ENCODE data around the gene PFKFB3.
"Not testable (repeated sequence)": the region's sequence is repeated elsewhere in the genome, so short reads cannot be mapped to it uniquely, and the experiment has no call there.

The PFKFB3 gene

DNA sequence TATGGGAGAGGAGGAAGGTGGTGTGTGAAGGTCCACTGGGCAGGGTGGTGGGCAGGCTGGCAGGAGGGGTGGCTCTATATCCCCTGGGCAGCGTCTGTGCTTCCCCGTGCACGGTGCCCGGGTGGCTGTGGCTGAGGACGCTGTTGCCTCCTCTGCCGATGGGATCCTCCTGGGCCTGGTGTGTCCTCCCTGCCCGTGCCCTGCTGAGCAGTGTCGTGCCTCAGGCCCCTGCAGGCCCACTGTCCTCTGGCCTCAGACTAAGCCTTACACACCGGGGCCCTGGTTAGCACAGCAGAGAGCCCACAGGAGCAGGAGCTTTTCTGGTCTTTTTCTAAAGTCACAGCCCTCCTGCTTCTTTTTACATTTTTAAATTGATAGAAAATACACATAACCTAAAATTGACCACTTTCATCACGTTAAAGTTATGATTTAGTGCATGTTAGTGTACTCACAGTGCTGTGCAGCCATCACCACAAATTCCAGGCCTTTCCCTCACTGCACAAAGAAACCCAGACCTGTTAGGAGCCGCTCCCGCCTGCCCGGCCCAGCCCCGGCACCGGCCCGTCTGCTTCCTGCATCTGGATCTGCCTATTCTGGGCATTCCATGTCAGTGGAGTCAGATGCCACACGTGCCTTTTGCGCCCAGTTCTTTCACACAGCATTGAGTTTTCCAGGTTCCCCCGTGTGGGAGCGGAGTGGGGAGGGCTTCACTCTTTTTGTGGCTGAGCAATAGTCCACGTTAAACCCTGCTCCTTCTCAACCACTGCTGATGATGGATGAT, 19.4 kb downstream of the PFKFB3 start:
- DNase-seq: no peak

DNA sequence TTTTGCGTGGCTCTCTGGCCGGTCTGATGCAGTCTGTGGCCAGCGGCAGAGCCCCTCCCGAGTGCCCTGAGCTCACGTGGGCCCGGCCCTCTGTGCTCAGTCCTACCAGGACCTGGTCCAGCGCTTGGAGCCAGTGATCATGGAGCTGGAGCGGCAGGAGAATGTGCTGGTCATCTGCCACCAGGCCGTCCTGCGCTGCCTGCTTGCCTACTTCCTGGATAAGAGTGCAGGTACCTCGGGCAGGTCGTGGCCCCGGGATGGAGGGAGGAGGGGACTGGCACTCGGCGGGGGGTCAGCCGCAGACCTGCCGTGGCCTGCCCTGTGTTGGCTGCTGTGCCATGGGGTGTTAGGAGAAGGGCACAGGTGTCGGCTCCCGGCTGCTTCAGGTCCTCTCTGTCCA, 20.0 kb downstream of the PFKFB3 start:
- no peak for DNase-seq

DNA sequence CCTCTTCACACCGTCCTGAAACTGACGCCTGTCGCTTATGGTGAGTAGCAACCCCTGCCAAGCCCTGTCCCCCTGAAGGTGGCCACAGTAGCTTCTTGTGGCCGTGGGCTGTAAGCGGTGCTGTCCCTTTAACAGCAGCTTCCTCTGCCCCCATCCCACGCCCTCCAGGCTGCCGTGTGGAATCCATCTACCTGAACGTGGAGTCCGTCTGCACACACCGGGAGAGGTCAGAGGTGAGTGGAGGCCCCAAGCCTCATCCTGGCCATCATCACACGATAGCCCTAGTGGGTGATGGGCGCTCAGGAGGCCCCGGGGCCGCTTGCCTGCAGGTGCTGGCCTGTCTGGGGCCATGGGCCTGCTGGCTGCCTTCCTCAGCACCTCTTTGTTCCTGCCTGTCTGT, 21.2 kb downstream of the PFKFB3 start:
- no peak for DNase-seq

DNA sequence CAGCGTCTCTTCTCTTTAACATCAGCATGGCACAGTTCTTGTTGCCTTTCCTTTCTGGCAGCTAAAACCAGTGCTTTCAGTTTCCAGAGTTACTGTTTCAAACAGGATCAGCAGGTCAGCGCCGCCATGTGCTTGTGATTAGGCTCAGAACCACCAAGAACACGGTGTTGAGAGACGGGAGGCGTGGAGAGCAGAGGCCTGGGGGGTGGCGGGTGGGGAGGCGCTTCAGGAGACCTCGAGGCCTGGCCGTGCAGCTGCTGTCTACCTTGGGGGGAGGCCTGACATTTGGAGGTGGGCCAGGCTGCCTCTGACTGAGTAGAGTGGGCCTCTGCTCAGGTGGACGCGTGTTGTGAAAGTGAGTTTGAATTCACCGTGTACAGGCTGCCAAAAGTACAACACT, 22.0 kb downstream of the PFKFB3 start:
- DNase-seq: no peak

DNA sequence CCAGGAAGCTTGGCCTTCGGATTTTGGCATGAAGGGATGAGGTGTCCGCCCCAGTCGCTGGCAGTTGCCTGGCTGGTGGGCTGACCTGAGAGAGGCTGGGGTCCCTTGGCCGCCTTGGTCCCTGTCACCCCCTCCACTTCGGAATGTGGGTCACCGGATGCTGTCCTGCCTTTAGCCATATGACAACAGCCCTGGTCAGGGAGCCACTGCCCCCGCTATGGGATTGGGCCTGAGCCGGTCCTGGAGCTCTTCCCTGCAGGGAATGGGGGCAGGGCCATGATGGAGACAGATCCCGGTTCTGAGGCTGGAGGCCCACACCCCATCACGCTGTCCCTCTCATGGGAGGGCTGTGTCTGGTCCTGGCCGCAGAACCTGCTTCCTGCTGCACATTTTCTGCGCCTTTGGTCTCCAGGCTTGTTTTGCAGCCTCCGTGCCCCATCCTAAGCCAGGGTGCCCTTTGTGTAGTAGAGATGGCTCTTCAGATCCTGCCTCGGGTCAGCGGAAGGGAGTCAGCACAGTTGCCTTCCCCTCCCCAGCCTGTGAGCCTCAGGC, 22.6 kb downstream of the PFKFB3 start:
- DNase-seq: no peak

DNA sequence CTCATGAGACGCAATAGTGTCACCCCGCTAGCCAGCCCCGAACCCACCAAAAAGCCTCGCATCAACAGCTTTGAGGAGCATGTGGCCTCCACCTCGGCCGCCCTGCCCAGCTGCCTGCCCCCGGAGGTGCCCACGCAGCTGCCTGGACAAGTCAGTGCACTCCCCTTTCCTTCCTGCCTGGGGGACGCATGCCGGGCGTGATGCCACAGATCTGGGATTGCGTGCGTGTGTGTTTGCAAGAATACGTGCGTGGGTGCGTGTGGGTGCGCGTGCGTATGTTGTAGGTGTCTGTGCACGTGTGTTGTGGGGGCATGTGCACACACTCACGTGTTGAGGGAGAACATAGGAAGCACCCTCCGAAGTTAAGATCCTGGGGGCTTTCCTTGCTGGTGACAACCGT, 23.5 kb downstream of the PFKFB3 start:
- no peak for DNase-seq

DNA sequence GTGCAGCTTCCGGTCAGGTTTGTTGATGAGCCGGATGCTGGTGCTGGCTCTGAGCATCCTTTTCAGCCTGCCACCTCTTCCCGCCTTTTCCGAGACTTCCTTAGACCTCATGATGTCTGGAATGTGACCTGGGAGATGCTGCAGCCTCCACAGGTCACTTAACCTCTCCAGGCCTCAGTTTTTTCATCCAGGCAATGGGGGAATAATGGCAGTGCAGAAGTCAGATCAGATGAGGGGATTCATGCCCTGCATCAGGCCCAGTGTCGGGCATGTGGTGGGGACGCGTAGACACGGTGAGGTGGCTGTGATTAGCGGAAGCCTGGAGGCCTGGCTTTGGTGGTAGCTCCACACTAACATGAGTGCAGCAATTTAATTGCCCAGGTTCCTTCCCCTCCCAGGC, 24.6 kb downstream of the PFKFB3 start:
- DNase-seq: no peak

DNA sequence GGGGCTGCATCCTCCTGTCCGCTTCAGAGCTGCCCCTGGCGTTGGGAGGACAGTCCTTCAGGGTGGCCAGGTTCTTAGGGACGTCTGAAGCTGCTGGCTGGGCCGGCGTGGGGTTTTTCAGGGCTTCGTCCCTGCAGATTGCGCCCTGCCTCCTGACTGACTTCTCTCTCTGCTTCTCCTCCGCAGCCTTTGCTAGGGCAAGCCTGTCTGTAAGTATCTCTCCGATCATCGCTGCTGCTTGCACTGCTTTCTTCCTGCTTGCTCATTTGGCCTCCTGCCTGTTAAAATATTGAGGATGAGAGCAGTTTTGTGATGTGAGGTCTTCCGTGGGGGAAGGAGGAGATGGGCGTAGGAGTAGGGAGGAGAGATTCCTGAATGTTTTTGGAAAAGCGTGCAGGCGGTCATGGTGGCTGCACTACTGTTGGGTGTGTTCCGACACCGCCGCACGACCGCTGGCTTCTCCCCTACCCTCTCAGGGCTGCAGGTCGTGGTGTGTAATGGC, 25.3 kb downstream of the PFKFB3 start:
- no peak for DNase-seq

DNA sequence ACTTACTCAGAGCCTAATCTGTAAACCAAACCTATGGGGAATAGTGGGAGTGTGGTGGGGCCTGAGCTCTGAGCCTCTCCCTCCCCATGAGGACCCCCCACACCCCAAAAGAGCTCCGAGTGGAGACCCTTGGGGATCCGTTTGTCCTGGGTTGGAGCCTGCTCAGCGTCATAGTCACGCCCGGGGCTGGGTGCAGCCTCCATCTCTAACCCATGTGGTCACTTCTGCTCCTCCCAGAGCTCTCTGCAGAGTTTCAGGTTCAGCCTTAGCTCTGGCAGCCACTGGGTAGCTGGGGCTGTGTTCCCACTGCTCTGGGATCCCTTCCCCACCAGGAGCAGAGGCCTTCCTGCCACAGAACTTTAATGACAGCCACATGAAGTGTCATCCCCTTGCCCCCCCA, 25.9 kb downstream of the PFKFB3 start:
- DNase-seq: no peak

DNA sequence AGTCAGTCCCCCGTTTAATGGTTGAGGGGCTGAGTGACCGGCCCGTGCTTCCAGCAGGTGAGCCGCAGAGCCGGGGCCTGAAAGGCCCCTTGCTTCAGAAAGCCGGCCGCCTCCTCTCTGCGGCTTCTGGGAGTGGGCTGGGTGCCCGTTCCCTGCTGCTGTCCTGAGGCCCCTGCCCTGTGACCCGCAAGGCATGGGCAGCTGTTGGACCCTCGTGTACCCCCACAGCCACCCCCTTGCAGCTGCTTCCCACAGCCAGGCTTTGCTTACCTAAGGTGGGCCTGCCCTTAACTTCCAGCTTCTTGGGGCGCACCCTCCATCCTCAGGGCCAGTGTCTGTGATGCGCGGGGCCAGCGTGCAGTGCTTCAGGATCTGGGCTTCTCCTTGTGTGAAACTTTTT, 26.6 kb downstream of the PFKFB3 start:
- no peak for DNase-seq

DNA sequence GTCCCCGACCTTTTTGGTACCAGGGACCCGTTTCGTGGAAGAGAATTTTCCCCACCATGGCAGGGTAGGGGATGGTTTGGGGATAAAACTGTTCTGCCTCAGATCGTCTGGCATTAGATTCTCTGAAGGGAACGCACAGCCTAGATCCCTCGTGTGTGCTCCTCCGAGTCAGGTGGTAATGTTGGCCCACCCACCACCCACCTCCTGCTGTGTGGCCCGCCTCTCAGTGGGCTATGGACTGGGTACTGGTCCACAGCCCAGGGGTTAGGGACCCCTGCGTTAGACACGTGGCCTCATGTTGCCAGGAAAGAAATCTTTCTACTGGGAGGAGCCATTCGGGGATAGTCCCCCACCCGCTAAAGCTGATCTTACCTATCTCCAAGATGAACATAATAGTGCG, 27.0 kb downstream of the PFKFB3 start:
- DNase-seq: no peak

DNA sequence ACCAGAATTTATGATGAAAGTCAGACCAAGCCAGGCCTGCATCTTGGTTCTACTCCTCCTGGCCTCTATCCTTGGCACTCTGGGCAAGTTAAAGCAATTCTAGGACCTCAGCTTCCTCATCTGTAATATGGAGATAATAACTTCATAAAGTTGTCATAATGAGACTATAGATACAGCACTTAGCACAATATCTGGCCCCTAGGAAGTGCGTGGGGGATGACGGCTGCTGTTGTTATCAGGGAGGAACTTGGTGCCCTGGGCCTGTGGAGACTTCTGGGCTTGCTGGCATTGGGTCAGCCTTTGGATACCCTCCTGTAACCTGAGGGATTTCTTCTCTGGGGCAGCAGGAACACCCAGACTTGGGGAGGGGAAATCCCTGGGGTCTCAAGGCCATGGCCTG, 27.6 kb downstream of the PFKFB3 start:
- DNase-seq: no peak

DNA sequence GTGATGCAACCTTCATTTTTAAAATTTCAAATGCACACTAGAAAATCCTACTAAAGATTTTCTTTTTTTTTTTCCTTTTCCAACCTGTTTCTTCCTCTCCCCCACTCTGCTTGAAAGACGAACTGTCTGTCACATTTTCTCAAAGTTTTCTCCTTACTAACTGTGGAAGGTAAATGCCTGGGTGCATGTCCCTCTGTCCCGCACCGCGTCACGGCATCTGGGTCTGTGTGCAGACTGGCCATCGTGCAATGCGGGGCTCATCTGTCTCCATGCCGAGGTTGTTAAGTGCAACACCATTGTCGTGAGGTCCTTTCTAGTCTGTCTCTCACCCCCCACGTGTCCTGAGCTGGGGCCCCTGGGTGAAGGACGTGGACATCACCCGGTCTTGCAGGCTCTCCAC, 28.4 kb downstream of the PFKFB3 start:
- DNase-seq: no peak

DNA sequence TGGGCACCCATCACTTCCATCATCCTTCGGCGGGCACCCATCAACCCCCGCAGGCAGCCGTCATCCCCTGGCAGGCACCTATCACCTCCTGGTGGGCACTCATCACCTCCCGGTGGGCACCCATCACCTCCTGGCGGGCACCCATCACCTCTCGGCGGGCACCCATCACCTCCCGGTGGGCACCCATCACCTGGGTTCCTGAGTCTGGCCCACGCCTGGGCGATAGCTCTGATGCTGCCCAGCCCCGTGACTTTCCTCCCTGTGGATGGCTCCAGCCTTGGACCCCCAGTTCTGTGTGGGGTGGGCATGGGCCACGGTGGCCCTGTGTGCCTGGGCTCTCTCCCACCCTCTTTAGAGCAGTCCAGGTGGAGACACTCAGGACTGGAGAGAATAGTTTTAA, 29.0 kb downstream of the PFKFB3 start:
- no peak for DNase-seq

DNA sequence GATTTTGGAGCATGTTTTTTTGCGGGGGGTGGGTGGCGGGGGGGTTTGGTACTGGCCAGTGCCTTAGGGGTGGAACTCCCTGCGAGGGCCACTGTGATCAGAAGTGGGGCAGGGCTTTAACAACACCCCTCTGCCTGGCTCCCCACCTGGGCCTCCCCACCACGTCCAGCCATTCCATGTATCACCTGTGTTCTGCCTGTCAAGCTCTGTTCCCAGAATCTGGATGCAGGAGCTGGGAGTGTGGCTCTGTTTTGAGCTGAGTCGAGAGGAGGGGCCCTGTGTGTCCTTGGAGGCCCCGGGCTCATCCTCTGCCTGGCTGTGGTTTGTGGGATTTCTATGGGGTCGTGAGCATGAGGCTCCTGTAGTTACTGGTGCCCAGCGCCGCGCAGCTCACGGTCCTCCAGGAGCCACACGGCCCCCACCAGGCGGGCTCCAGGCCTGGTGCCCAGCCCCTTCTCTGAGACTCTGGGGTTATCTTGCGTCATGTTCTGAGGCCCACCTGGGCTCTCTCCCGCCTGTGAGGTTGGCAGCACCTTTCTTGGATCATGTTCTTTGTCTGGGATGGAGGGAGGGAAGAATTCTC, 29.6 kb downstream of the PFKFB3 start:
- no peak for DNase-seq

DNA sequence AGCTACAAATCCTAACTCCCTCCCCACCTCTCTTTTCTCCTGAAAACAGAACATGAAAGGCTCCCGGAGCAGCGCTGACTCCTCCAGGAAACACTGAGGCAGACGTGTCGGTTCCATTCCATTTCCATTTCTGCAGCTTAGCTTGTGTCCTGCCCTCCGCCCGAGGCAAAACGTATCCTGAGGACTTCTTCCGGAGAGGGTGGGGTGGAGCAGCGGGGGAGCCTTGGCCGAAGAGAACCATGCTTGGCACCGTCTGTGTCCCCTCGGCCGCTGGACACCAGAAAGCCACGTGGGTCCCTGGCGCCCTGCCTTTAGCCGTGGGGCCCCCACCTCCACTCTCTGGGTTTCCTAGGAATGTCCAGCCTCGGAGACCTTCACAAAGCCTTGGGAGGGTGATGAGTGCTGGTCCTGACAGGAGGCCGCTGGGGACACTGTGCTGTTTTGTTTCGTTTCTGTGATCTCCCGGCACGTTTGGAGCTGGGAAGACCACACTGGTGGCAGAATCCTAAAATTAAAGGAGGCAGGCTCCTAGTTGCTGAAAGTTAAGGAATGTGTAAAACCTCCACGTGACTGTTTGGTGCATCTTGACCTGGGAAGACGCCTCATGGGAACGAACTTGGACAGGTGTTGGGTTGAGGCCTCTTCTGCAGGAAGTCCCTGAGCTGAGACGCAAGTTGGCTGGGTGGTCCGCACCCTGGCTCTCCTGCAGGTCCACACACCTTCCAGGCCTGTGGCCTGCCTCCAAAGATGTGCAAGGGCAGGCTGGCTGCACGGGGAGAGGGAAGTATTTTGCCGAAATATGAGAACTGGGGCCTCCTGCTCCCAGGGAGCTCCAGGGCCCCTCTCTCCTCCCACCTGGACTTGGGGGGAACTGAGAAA, 30.4 kb downstream of the PFKFB3 start:
- DNase-seq: no peak

DNA sequence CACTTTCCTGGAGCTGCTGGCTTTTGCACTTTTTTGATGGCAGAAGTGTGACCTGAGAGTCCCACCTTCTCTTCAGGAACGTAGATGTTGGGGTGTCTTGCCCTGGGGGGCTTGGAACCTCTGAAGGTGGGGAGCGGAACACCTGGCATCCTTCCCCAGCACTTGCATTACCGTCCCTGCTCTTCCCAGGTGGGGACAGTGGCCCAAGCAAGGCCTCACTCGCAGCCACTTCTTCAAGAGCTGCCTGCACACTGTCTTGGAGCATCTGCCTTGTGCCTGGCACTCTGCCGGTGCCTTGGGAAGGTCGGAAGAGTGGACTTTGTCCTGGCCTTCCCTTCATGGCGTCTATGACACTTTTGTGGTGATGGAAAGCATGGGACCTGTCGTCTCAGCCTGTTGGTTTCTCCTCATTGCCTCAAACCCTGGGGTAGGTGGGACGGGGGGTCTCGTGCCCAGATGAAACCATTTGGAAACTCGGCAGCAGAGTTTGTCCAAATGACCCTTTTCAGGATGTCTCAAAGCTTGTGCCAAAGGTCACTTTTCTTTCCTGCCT, 31.1 kb downstream of the PFKFB3 start:
- no peak for DNase-seq

DNA sequence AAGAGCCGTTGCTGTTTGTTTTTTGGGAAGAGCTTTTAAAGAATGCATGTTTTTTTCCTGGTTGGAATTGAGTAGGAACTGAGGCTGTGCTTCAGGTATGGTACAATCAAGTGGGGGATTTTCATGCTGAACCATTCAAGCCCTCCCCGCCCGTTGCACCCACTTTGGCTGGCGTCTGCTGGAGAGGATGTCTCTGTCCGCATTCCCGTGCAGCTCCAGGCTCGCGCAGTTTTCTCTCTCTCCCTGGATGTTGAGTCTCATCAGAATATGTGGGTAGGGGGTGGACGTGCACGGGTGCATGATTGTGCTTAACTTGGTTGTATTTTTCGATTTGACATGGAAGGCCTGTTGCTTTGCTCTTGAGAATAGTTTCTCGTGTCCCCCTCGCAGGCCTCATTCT, 31.6 kb downstream of the PFKFB3 start:
- no peak for DNase-seq

DNA sequence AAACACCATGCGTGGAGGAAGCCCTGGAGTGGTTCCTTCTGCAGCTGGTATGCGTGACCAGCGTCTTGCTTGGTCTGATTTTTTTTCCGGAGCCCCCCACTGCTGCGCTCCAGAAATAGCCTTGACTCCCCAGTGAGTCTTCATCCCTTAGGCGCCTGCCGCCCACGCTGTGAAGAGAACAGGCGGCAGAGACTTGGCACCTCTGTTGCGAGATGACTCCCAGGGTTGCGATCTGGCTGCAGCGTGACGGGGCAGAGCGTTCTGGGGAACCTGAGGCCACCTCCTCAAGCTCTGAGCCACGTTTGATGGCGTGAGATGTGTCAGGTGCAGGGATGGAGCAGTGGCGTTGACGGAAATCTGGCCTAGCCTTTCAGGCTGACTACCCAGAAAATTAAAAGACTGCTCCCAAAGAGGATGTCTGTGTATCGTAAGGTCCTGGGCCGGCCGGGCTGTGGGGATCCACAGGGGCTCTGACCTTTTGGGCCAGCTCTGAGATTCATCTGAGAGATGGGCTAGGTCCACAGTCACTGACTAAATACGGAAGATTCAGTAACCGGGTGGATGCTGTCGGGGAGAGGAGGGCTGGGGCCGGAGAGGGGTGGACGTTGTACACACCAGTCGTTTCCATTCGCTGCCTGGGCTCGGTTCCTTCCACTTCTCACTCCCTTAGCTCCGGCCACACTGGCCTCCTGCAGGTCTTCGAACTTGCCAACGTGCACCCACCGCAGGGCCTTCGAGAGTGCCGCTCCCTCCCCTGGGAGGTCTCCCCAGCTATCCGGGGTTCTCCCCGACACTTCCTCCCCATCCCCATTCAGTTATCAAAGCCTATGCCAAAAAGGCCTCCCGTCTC, 33.8 kb downstream of the PFKFB3 start:
- no peak for DNase-seq

DNA sequence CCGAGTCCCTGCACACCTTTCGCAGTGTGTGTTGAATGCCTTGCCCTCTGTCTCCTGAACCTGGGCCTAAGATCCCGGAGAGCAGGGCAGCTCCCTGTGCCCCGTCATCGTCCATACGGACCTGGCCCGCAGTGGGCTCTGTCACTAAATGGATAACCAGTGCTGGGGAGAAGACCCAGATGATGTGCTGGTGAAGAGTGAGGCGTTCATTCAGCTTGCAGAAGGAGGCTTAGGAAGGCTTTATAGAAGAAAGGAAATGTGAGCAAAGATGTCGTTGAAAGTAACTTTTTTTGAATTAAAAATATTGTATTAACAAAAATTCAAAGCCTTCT, 34.4 kb downstream of the PFKFB3 start:
- no peak for DNase-seq

DNA sequence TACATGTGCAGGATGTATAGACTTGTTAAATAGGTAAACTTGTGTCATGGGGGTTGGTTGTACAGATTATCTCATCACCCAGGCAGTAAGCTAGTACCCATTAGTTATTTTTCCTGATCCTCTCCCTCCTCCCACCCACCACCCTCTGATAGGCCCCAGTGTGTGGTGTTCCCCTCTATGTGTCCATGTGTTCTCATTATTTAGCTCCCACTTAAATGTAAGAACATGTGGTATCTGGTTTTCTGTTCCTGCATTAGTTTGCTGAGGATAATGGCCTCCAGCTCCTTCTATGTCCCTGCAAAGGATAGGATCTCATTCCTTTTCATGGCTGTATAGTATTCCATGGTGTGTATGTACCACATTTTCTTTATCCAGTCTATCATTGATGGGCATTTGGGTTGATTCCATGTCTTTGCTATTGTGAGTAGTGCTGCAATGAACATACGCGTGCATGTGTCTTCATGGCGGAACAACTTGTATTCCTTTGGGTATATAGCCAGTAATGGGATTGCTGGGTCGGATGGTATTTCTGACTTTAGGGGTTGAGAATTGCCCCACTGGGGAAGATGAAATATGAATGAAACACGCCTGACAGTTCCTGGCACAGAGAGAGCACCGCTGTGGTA, 36.0 kb downstream of the PFKFB3 start:
- DNase-seq: not testable (repeated sequence)
